GM19467 (cell line): ENCODE data around the gene GABRA6.
"Not testable (repeated sequence)": the region's sequence is repeated elsewhere in the genome, so short reads cannot be mapped to it uniquely, and the experiment has no call there.

Experiments used
- ATAC-seq: cut with Tn5 transposase; IDR thresholded peaks from one replicate; pipeline ENCODE4 v1.9.1; 2021; ENCODE audit warnings: mild to moderate bottlenecking, moderate library complexity; ENCODE audit not compliant: unreplicated experiment

The GABRA6 gene

GRCh38 chr5:161685461-161685860 is at the start of gene GABRA6:
TSS of gene GABRA6 (plus strand) at chr5:161685721. CDS start at chr5:161685990, 269 bp downstream.
- ATAC-seq, result no peak

GRCh38 chr5:161637591-161637990 is 47.9 kb upstream of the GABRA6 start:
- ATAC-seq, result no peak

GRCh38 chr5:161641444-161641843 is 44.1 kb upstream of the GABRA6 start:
- no peak for ATAC-seq

- ATAC-seq, result no peak
These were observed 40.3 kb upstream of the GABRA6 start for GRCh38 chr5:161645264-161645663.

GRCh38 chr5:161651926-161652325 is 33.6 kb upstream of the GABRA6 start:
- not testable (repeated sequence) for ATAC-seq

GRCh38 chr5:161660806-161661205 is 24.7 kb upstream of the GABRA6 start:
- no peak for ATAC-seq

- ATAC-seq, result no peak
These were observed 22.1 kb upstream of the GABRA6 start for GRCh38 chr5:161663431-161663830.

GRCh38 chr5:161676103-161676502 is 9.4 kb upstream of the GABRA6 start:
- peak; percentile 78 for ATAC-seq

- ATAC-seq, result no peak
These were observed 628 bp downstream of the GABRA6 start for GRCh38 chr5:161686149-161686548.

- no peak for ATAC-seq
These were observed 1.4 kb downstream of the GABRA6 start for GRCh38 chr5:161686881-161687280.

GRCh38 chr5:161687316-161687715 is 1.8 kb downstream of the GABRA6 start:
- no peak for ATAC-seq

GRCh38 chr5:161691911-161692310 is 6.4 kb downstream of the GABRA6 start:
- no peak for ATAC-seq

GRCh38 chr5:161697001-161697400 is 11.5 kb downstream of the GABRA6 start:
- no peak for ATAC-seq

- no peak for ATAC-seq
These were observed 14.5 kb downstream of the GABRA6 start for GRCh38 chr5:161700065-161700464.

- no peak for ATAC-seq
These were observed 18.0 kb downstream of the GABRA6 start for GRCh38 chr5:161703528-161703927.

GRCh38 chr5:161707382-161707781 is 21.9 kb downstream of the GABRA6 start:
- ATAC-seq, result no peak

- no peak for ATAC-seq
These were observed 23.7 kb downstream of the GABRA6 start for GRCh38 chr5:161709239-161709638.

GRCh38 chr5:161713042-161713441 is 27.5 kb downstream of the GABRA6 start:
- ATAC-seq, result no peak

- ATAC-seq, result no peak
These were observed 33.6 kb downstream of the GABRA6 start for GRCh38 chr5:161719157-161719556.

GRCh38 chr5:161720460-161720859 is 34.9 kb downstream of the GABRA6 start:
- ATAC-seq, result no peak

GRCh38 chr5:161734741-161735140 is 49.2 kb downstream of the GABRA6 start:
- ATAC-seq, result no peak

- no peak for ATAC-seq
These were observed 54.9 kb downstream of the GABRA6 start for GRCh38 chr5:161740433-161740832.

- ATAC-seq, result no peak
These were observed 58.8 kb downstream of the GABRA6 start for GRCh38 chr5:161744276-161744675.

- no peak for ATAC-seq
These were observed 59.9 kb downstream of the GABRA6 start for GRCh38 chr5:161745392-161745791.
